Right lobe of liver (tissue), 4 donors: ENCODE results near the gene ADGRL2.

Source experiments
- CTCF ChIP-seq, 4 donors: fragments of 200-600 bp in 3 of 4; fragments of 450-650 bp in 1 of 4; IDR thresholded peaks; one replicate each; pipeline versions ENCODE4 v1.5.1 to v1.8.0; 2016 to 2022; ENCODE audit warnings: antibody characterized with exemption in 4 of 4, mild to moderate bottlenecking in 2 of 4
- POLR2A ChIP-seq: fragments of 450-650 bp; IDR thresholded peaks from one replicate; pipeline ENCODE4 v1.6.1; 2017; ENCODE audit warnings: antibody characterized with exemption, mild to moderate bottlenecking
- donor health status: DM: no; HTN: no; CAD: no.
- donor health status: DM: no; HTN: no; CAD: no.
- donor health status: DM: no; HTN: yes; CAD: no.

- no peak for TF ChIP-seq CTCF (IDR thresholded peaks at IDR 0.05)
- TF ChIP-seq POLR2A, result no peak
These were observed 1.6 kb downstream of the ADGRL2 start for GRCh38 chr1:81802457-81802706.
